SK-N-SH (cell line): Measurements from ENCODE around the gene RAET1L. TPM values are rescaled to one million over a fixed set of nuclear protein-coding genes. Genes with fewer than 3 reads are reported as not detected.
"Not testable (repeated sequence)": the region's sequence is repeated elsewhere in the genome, so short reads cannot be mapped to it uniquely, and the experiment has no call there.

Experiments
- CTCF ChIA-PET: fragments of 300-600, 350-600 bp; formaldehyde crosslinking; extraction: SDS; loops from one replicate; lab custom pipeline; 2021; lab: Yijun Ruan, JAX
- POLR2A ChIA-PET: fragments of 350-600 bp; sonication (Branson Sonifier 250); formaldehyde crosslinking; extraction: SDS; loops from one replicate; lab custom pipeline; 2020; ENCODE audit warnings: antibody characterized with exemption, inconsistent platforms; lab: Yijun Ruan, JAX
- DNase-seq: peaks from one replicate; pipeline ENCODE4 v3.0.0; 2012
- H2AFZ ChIP-seq: fragments of 200-600 bp; sonication (generic); 2 replicates; pipeline ENCODE4 v1.8.1; 2016; ENCODE audit warnings: antibody characterized with exemption, mild to moderate bottlenecking, low read depth
- H3F3A ChIP-seq: fragments of 200-600 bp; sonication (generic); replicated peaks from 2 replicates; pipeline ENCODE3; 2016; ENCODE audit warnings: antibody characterized with exemption, mild to moderate bottlenecking; ENCODE audit not compliant: insufficient read depth
- H3K27ac ChIP-seq, 2 experiments: fragments of 200-500 bp in 1 of 2; fragments of 200-600 bp in 1 of 2; sonication (Bioruptor generic) in 1 of 2; sonication (generic), shearing (Covaris generic) in 1 of 2; 2 replicates each; pipeline versions ENCODE4 v1.5.1 to v1.6.1; 2014 to 2016; ENCODE audit warnings: low read depth in 2 of 2, inconsistent platforms in 1 of 2, low read length in 1 of 2, mild to moderate bottlenecking in 1 of 2, mixed read lengths in 1 of 2
- H3K27me3 ChIP-seq: fragments of 200-600 bp; sonication (generic), shearing (Covaris generic); 2 replicates; pipeline ENCODE4 v1.6.1; 2016; ENCODE audit warnings: mixed run types; ENCODE audit not compliant: insufficient read depth
- H3K36me3 ChIP-seq, 2 experiments: fragments of 200-500 bp in 1 of 2; fragments of 200-600 bp in 1 of 2; sonication (Bioruptor generic) in 1 of 2; sonication (generic) in 1 of 2; replicated peaks in 1 of 2; 2 replicates each; pipeline versions ENCODE3 to v1.5.1; 2014 to 2016; ENCODE audit warnings: low read length in 1 of 2, mild to moderate bottlenecking in 1 of 2; ENCODE audit not compliant: insufficient read depth in 2 of 2, control insufficient read depth in 1 of 2
- H3K4me1 ChIP-seq, 2 experiments: fragments of 200-500 bp in 1 of 2; fragments of 200-600 bp in 1 of 2; sonication (Bioruptor generic) in 1 of 2; sonication (generic), shearing (Covaris generic) in 1 of 2; 2 replicates each; pipeline versions ENCODE4 v1.5.1 to v1.6.1; 2014 to 2016; ENCODE audit warnings: low read depth in 1 of 2, low read length in 1 of 2, mixed run types in 1 of 2; ENCODE audit not compliant: insufficient read depth in 2 of 2, control insufficient read depth in 1 of 2
- H3K4me2 ChIP-seq: fragments of 200-600 bp; sonication (generic), shearing (Covaris generic); 2 replicates; pipeline ENCODE4 v1.6.1; 2017; ENCODE audit warnings: mixed run types
- H3K4me3 ChIP-seq, 2 experiments: fragments of 200-500 bp in 1 of 2; fragments of 200-600 bp in 1 of 2; sonication (Bioruptor generic) in 1 of 2; sonication (generic), shearing (Covaris generic) in 1 of 2; 2 replicates each; pipeline versions ENCODE4 v1.5.1 to v1.8.1; 2014 to 2016; ENCODE audit warnings: low read depth in 2 of 2, inconsistent platforms in 1 of 2, low read length in 1 of 2, mild to moderate bottlenecking in 1 of 2, mixed read lengths in 1 of 2, moderate library complexity in 1 of 2
- H3K79me2 ChIP-seq: fragments of 200-600 bp; sonication (generic); 2 replicates; pipeline ENCODE4 v1.8.1; 2017; ENCODE audit warnings: mild to moderate bottlenecking; ENCODE audit not compliant: insufficient read depth
- H3K9ac ChIP-seq: fragments of 200-600 bp; sonication (generic); 2 replicates; pipeline ENCODE4 v1.6.1; 2017; ENCODE audit warnings: mixed run types
- H3K9me2 ChIP-seq: fragments of 200-600 bp; sonication (generic); 2 replicates; pipeline ENCODE4 v1.6.1; 2017; ENCODE audit warnings: mixed run types
- H3K9me3 ChIP-seq: fragments of 200-600 bp; sonication (generic); 2 replicates; pipeline ENCODE4 v1.6.1; 2017; ENCODE audit warnings: mixed run types, mild to moderate bottlenecking, moderate library complexity
- H4K20me1 ChIP-seq: fragments of 200-600 bp; sonication (generic); 2 replicates; pipeline ENCODE4 v1.6.1; 2017; ENCODE audit warnings: mild to moderate bottlenecking, mixed run types; ENCODE audit not compliant: insufficient read depth
- EP300 ChIP-seq, 2 experiments: IDR thresholded peaks; 2 replicates each; pipeline versions ENCODE4 v1.4.0 to v1.6.1; 2012; ENCODE audit warnings: borderline replicate concordance in 1 of 2, low read depth in 1 of 2, low read length in 1 of 2
- FOSL2 ChIP-seq: IDR thresholded peaks from 2 replicates; pipeline ENCODE4 v1.4.0; 2012; ENCODE audit warnings: low read depth, mild to moderate bottlenecking, moderate library complexity, borderline replicate concordance
- GABPA ChIP-seq: IDR thresholded peaks from 2 replicates; pipeline ENCODE4 v1.4.0; 2012; ENCODE audit warnings: low read depth, mild to moderate bottlenecking
- MEF2A ChIP-seq: IDR thresholded peaks from 2 replicates; pipeline ENCODE4 v1.4.0; 2012; ENCODE audit warnings: low read depth, borderline replicate concordance
- MXI1 ChIP-seq: IDR thresholded peaks from 2 replicates; pipeline ENCODE4 v1.6.1; 2012; ENCODE audit warnings: mild to moderate bottlenecking, low read depth, low read length, improper control_type of control experiment
- NFIC ChIP-seq: IDR thresholded peaks from 2 replicates; pipeline ENCODE4 v1.4.0; 2012; ENCODE audit warnings: borderline replicate concordance
- NRF1 ChIP-seq: IDR thresholded peaks from 2 replicates; pipeline ENCODE4 v1.6.1; 2012; ENCODE audit warnings: low read depth, mild to moderate bottlenecking, low read length
- RXRA ChIP-seq: IDR thresholded peaks from 2 replicates; pipeline ENCODE4 v1.4.0; 2012; ENCODE audit warnings: low read depth, mild to moderate bottlenecking, borderline replicate concordance
- TCF12 ChIP-seq: IDR thresholded peaks from 2 replicates; pipeline ENCODE4 v1.4.0; 2012
- TEAD4 ChIP-seq: IDR thresholded peaks from 2 replicates; pipeline ENCODE4 v1.4.0; 2012; ENCODE audit warnings: mild to moderate bottlenecking, borderline replicate concordance; ENCODE audit not compliant: insufficient read depth
- USF2 ChIP-seq: fragments of 150-350 bp; IDR thresholded peaks from 2 replicates; pipeline ENCODE4 v1.6.1; 2017; ENCODE audit warnings: antibody characterized with exemption, low read length, low read depth, borderline replicate concordance
- YY1 ChIP-seq: IDR thresholded peaks from 2 replicates; pipeline ENCODE4 v1.4.0; 2012; ENCODE audit warnings: low read depth, mild to moderate bottlenecking
- WGBS: methylation state at CpG from one replicate; pipeline ENCODE4 v1.1.6; 2017; ENCODE audit warnings: low lambda C conversion rate; 5-methylcytosine and 5-hydroxymethylcytosine counted together
- polyA plus RNA-seq, 3 experiments: library from polyadenylated mRNA; depleted of rRNA; stranded (reverse); fragments of >200 nt; gene quantifications; 2 replicates each; pipeline ENCODE4 v1.2.3, GENCODE V29; 2012
- TF ChIP-seq, protein P1 (sequence below): IDR thresholded peaks from 2 replicates; pipeline ENCODE4 v1.4.0; 2012; ENCODE audit warnings: low read depth, borderline replicate concordance
- TF ChIP-seq, protein P2 (sequence below): fragments of 200-600 bp; sonication (generic); IDR thresholded peaks from 2 replicates; pipeline ENCODE4 v1.6.1; 2017; ENCODE audit warnings: antibody characterized with exemption, mild to moderate bottlenecking, moderate library complexity

The RAET1L gene, protein sequence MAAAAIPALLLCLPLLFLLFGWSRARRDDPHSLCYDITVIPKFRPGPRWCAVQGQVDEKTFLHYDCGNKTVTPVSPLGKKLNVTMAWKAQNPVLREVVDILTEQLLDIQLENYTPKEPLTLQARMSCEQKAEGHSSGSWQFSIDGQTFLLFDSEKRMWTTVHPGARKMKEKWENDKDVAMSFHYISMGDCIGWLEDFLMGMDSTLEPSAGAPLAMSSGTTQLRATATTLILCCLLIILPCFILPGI
- not detected in 2 replicates for polyA plus RNA-seq (2012; rRNA removed)
- not detected in 2 replicates for polyA plus RNA-seq (2012; cell fraction: cytosol; rRNA removed)
- polyA plus RNA-seq (2012; cell fraction: nucleus; rRNA removed), result 0.05 TPM in 1 of 2 replicates, not detected in the other

- POLR2A ChIA-PET, result no interaction called here
- 0 out of 4 replicates have a peak within 1 kb of the TSS, but pooled peaks of 1 of the 2 experiments have one; percentile 26 for H3K4me3 ChIP-seq
These were observed at the start of gene RAET1L for GRCh38 chr6:150025201-150025917. Gene RAET1L, minus strand, starts transcription at chr6:150025532. Its CDS starts 61 bp downstream, at chr6:150025471.

DNA sequence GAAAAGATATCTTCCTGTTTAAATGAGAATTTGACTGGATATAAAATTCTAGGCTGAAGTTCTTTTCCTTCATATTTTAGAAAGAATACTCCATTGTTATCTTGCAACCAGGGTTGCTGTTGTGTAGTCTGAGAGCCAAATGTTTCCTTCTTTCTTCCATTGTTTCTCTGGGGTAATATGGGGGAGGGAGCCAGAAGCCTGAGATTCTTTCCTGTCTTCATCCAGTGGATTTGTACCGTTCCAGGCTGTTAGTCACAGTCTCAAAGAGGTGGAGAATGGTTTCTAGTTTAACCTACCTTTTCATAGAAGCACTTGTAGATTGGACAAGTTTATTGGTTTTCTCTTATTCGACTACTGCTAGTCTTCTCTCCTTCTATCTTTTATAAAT is 49.7 kb upstream of the RAET1L start:
- no peaks in the 10 kb centered on the region for H3K4me1 ChIP-seq
- ChIA-PET POLR2A (no interaction called here), CTCF (no interaction called here)
- H3K9ac ChIP-seq, result no peak overlapping the region
- peaks cover 29% of the 10 kb centered on the region; the same call in 1 of the 2 replicates for H3K27me3 ChIP-seq
- no peaks in the 10 kb centered on the region for H3K9me2 ChIP-seq
- TF ChIP-seq TCF12 (no peak), MXI1 (no peak), EP300 (IDR thresholded peaks at IDR 0.05; ENCODE audit: borderline replicate concordance in 1 of 2, low read depth in 1 of 2, low read length in 1 of 2) (no peak), FOSL2 (no peak), RXRA (no peak), NRF1 (no peak), TEAD4 (no peak), GABPA (no peak), MEF2A (no peak), NFIC (no peak), USF2 (no peak)
- TF ChIP-seq, protein P1, sequence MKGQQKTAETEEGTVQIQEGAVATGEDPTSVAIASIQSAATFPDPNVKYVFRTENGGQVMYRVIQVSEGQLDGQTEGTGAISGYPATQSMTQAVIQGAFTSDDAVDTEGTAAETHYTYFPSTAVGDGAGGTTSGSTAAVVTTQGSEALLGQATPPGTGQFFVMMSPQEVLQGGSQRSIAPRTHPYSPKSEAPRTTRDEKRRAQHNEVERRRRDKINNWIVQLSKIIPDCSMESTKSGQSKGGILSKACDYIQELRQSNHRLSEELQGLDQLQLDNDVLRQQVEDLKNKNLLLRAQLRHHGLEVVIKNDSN, result no peak
- TF ChIP-seq, protein P2, sequence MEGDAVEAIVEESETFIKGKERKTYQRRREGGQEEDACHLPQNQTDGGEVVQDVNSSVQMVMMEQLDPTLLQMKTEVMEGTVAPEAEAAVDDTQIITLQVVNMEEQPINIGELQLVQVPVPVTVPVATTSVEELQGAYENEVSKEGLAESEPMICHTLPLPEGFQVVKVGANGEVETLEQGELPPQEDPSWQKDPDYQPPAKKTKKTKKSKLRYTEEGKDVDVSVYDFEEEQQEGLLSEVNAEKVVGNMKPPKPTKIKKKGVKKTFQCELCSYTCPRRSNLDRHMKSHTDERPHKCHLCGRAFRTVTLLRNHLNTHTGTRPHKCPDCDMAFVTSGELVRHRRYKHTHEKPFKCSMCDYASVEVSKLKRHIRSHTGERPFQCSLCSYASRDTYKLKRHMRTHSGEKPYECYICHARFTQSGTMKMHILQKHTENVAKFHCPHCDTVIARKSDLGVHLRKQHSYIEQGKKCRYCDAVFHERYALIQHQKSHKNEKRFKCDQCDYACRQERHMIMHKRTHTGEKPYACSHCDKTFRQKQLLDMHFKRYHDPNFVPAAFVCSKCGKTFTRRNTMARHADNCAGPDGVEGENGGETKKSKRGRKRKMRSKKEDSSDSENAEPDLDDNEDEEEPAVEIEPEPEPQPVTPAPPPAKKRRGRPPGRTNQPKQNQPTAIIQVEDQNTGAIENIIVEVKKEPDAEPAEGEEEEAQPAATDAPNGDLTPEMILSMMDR, result no peak
- H3K79me2 ChIP-seq, result no peaks in the 10 kb centered on the region
- no peaks in the 10 kb centered on the region for H3K36me3 ChIP-seq
- no peaks in the 10 kb centered on the region for H3K9me3 ChIP-seq
- H3K27ac ChIP-seq, result no peak overlapping the region
- H3K4me3 ChIP-seq, result no peak overlapping the region
- H3K4me2 ChIP-seq, result no peak overlapping the region
- 2% methylated on average over 2 of the region's 2 CpGs for WGBS
- no peaks in the 10 kb centered on the region for H3F3A ChIP-seq
- no peak overlapping the region for H2AFZ ChIP-seq
- no peak for DNase-seq
- no peaks in the 10 kb centered on the region for H4K20me1 ChIP-seq

More at GRCh38 chr6:150025201-150025917, at the start of gene RAET1L:
- no peaks in the 10 kb centered on the region for H3F3A ChIP-seq
- no peak for DNase-seq
- CTCF ChIA-PET, result no interaction called here
- H3K27ac ChIP-seq, result no peak within 1 kb of the TSS
- TF ChIP-seq USF2, result no peak
- no peak for TF ChIP-seq RXRA
- no peak for TF ChIP-seq YY1
- TF ChIP-seq FOSL2, result peak; percentile 42; the same call in 1 of the 2 replicates
- no peak within 1 kb of the TSS for H2AFZ ChIP-seq
- peak within 1 kb of the TSS; percentile 55 for H3K4me2 ChIP-seq
- no peaks in the 10 kb centered on the region for H3K9me2 ChIP-seq
- peaks cover 38% of the 10 kb centered on the region for H3K27me3 ChIP-seq
- no peaks in the 10 kb centered on the region for H3K79me2 ChIP-seq
- 10% methylated on average over 18 of the region's 36 CpGs for WGBS
- H3K9me3 ChIP-seq, result no peaks in the 10 kb centered on the region
- H3K9ac ChIP-seq, result no peak within 1 kb of the TSS
- H4K20me1 ChIP-seq, result no peaks in the 10 kb centered on the region
- no peaks in the 10 kb centered on the region for H3K36me3 ChIP-seq
- no peaks in the 10 kb centered on the region; a peak in 1 of 4 replicates for H3K4me1 ChIP-seq

GRCh38 chr6:150074396-150075033 is 49.2 kb upstream of the RAET1L start:
- H3K4me3 ChIP-seq, H3K27ac ChIP-seq, CTCF ChIA-PET, H3K9me2 ChIP-seq, H3K9me3 ChIP-seq, H3F3A ChIP-seq, DNase-seq, H3K4me1 ChIP-seq, H3K36me3 ChIP-seq, H3K79me2 ChIP-seq, H3K9ac ChIP-seq, H2AFZ ChIP-seq, POLR2A ChIA-PET, H3K4me2 ChIP-seq, H4K20me1 ChIP-seq: not testable (repeated sequence)
- WGBS, result 28% methylated on average over 4 of the region's 4 CpGs
- H3K27me3 ChIP-seq, result peaks cover 29% of the 10 kb centered on the region; the same call in 1 of the 2 replicates
